C4-2B (cell line): Measurements from ENCODE around the gene ITPR2.

Experiments
- ZFX ChIP-seq: fragments of 450-650 bp; IDR thresholded peaks from 2 replicates; pipeline ENCODE4 v1.6.1; 2017
- TF ChIP-seq, protein P1 (sequence below): fragments of 450-650 bp; conservative IDR thresholded peaks from 2 replicates; pipeline ENCODE4 v1.5.1; 2017; ENCODE audit warnings: mild to moderate bottlenecking

DNA sequence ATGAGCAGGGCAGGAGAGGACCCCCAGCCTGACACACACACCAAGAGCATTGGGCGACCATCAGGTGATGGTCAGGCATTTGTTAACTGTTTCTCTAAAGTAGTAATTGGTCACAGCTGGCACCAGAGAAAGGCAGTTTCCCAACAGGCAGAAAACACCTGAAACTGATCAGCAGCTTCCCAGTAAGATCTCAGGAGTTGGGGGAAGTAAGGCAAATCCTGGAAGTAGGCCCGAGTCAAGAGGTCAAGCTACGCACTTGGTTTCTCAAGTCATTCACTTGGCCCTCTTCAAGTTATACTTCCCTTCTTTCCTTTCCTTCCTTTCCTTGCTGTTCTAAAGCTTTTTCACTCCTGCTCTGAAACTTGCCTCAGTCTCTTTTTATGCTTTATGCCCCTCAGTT lies 501.9 kb downstream of the ITPR2 start:
- TF ChIP-seq, protein P1, sequence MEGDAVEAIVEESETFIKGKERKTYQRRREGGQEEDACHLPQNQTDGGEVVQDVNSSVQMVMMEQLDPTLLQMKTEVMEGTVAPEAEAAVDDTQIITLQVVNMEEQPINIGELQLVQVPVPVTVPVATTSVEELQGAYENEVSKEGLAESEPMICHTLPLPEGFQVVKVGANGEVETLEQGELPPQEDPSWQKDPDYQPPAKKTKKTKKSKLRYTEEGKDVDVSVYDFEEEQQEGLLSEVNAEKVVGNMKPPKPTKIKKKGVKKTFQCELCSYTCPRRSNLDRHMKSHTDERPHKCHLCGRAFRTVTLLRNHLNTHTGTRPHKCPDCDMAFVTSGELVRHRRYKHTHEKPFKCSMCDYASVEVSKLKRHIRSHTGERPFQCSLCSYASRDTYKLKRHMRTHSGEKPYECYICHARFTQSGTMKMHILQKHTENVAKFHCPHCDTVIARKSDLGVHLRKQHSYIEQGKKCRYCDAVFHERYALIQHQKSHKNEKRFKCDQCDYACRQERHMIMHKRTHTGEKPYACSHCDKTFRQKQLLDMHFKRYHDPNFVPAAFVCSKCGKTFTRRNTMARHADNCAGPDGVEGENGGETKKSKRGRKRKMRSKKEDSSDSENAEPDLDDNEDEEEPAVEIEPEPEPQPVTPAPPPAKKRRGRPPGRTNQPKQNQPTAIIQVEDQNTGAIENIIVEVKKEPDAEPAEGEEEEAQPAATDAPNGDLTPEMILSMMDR, result no peak
- no peak for TF ChIP-seq ZFX
